Muscle layer of colon (tissue), 2 donors: Measurements from ENCODE around the gene TFAM.

Experiments used
- H3K27ac ChIP-seq: one replicate; pipeline ENCODE4 v1.7.0; 2013; ENCODE audit warnings: low read depth, mild to moderate bottlenecking, low read length, moderate library complexity
- H3K27me3 ChIP-seq, 2 donors: one replicate each; pipeline ENCODE4 v1.7.0; 2013; ENCODE audit warnings: low read length in 2 of 2, mild to moderate bottlenecking in 2 of 2; ENCODE audit not compliant: insufficient read depth in 2 of 2, control insufficient read depth in 1 of 2
- H3K36me3 ChIP-seq: one replicate; pipeline ENCODE4 v1.7.0; 2013; ENCODE audit warnings: mild to moderate bottlenecking, low read length; ENCODE audit not compliant: insufficient read depth
- H3K4me1 ChIP-seq: one replicate; pipeline ENCODE4 v1.7.0; 2013; ENCODE audit warnings: mild to moderate bottlenecking, low read length; ENCODE audit not compliant: insufficient read depth
- H3K4me3 ChIP-seq, 2 donors: one replicate each; pipeline ENCODE4 v1.7.0; 2013; ENCODE audit warnings: low read length in 2 of 2, low read depth in 1 of 2, mild to moderate bottlenecking in 1 of 2, moderate library complexity in 1 of 2
- H3K9ac ChIP-seq: one replicate; pipeline ENCODE4 v1.7.0; 2013; ENCODE audit warnings: low read length
- H3K9me3 ChIP-seq: one replicate; pipeline ENCODE4 v1.7.0; 2013; ENCODE audit warnings: mild to moderate bottlenecking, low read length
- donor health status: abdominal sarcoma.
- donor health status: Adenocarcinoma of cecum.

The TFAM gene

DNA sequence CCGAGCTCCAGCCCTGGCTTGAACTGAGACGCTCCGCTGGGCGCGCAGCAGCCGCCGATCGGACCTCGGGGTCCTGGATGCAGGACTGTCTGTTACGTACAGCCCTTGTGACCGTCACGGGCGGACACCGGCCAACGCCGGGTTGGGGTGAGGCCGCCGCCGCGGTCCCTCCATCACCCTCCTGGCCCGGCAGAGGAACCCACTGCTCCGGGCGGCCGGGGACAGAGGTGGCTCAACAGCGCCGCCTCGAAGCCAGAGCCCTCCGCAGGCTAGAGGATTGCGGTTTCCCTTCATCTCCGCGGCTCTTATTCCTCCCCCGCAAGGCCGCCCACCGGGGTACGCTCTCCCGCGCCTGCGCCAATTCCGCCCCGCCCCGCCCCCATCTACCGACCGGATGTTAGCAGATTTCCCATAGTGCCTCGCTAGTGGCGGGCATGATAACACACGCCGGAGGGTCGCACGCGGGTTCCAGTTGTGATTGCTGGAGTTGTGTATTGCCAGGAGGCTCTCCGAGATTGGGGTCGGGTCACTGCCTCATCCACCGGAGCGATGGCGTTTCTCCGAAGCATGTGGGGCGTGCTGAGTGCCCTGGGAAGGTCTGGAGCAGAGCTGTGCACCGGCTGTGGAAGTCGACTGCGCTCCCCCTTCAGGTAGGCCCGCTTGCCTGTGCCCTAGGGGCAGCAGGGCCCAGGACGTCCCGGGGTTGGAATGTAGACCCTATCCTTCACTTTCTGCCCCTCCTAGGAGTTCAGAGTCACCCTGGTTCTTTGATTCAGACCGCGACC lies at the start of gene TFAM:
Gene TFAM (plus strand): TSS at position 412 of the 785 bp plus-strand sequence. CDS start 138 bp downstream, at position 550.
- H3K9ac ChIP-seq = peak within 1 kb of the TSS; percentile 83
- H3K36me3 ChIP-seq = peaks cover 27% of the 10 kb centered on the region

DNA sequence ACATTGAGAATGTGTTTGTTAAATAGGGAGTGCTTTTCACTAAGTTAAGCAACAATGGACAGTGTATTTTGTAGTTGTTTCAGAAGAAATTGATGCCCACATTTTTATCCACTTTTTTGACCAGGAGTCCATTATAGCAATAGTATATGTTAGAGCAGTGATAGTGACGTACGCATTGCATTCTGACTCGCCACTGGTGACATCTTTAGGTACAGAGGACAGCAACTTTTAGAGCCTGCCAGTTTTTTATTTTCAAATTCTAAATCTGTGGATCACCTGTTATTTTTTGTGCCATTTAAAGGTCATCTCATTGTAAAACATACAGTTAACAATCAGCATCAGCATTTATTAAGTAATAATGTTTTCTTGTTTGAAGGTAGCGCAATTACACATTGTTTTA lies 49.0 kb upstream of the TFAM start:
- H3K27ac ChIP-seq = no peak overlapping the region
- H3K36me3 ChIP-seq = no peaks in the 10 kb centered on the region
- H3K27me3 ChIP-seq = no peaks in the 10 kb centered on the region
- no peaks in the 10 kb centered on the region for H3K9me3 ChIP-seq
- peaks cover 18% of the 10 kb centered on the region for H3K4me1 ChIP-seq
- H3K4me3 ChIP-seq = peak overlapping the region in 1 of 2 donors; percentile 83
- H3K9ac ChIP-seq = no peak overlapping the region

More for the DNA sequence above, at the start of gene TFAM:
- peak within 1 kb of the TSS; percentile 76 to 98 for H3K4me3 ChIP-seq
- H3K9me3 ChIP-seq = no peaks in the 10 kb centered on the region
- H3K27ac ChIP-seq = peak within 1 kb of the TSS; percentile 84
- H3K27me3 ChIP-seq = no peaks in the 10 kb centered on the region
- peaks cover 16% of the 10 kb centered on the region for H3K4me1 ChIP-seq

DNA sequence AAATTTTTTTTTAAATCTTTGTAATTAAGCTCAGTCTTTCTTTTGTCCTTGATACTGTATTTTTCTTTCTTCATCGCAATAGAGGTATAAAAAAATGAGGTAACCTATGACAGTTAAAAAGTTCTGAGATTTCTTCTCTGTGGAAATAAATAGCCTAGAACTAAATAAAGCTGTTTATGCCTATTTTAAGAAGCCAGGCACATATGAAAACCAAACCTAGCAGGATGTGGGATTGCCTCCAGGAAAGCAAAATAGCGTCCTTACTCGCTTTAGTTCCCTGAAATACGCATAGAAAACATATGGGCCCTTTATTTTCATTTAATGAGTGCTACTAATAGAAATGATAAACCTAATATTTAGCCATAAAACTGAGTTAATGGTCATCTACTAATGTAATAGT lies 43.8 kb upstream of the TFAM start:
- peaks cover 10% of the 10 kb centered on the region for H3K4me1 ChIP-seq
- H3K36me3 ChIP-seq = no peaks in the 10 kb centered on the region
- H3K4me3 ChIP-seq = no peak overlapping the region
- H3K27me3 ChIP-seq = no peaks in the 10 kb centered on the region
- no peaks in the 10 kb centered on the region for H3K9me3 ChIP-seq
- no peak overlapping the region for H3K9ac ChIP-seq
- no peak overlapping the region for H3K27ac ChIP-seq

DNA sequence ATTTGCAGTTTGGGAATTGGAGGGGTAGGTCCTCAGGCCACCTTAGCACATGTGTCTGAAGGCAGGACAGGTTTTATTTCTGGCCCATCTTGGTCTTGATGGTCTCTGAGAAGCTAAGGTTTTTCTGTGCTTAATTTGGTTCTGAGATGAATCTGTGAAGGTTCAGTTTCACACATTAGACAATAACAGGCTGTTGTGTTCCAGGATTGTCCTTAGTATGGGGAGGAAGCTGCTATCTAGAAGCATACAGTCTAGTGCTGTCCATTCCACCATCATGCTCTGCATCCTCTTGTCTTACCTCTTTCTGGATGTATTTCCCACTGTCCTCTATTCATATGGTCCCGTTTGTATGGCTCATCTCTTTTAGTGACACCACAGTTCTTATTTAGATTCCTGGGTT lies 43.3 kb upstream of the TFAM start:
- H3K27me3 ChIP-seq = no peaks in the 10 kb centered on the region
- no peaks in the 10 kb centered on the region for H3K36me3 ChIP-seq
- H3K4me3 ChIP-seq = no peak overlapping the region
- H3K27ac ChIP-seq = no peak overlapping the region
- H3K9me3 ChIP-seq = no peaks in the 10 kb centered on the region
- H3K9ac ChIP-seq = no peak overlapping the region
- H3K4me1 ChIP-seq = peaks cover 6% of the 10 kb centered on the region

DNA sequence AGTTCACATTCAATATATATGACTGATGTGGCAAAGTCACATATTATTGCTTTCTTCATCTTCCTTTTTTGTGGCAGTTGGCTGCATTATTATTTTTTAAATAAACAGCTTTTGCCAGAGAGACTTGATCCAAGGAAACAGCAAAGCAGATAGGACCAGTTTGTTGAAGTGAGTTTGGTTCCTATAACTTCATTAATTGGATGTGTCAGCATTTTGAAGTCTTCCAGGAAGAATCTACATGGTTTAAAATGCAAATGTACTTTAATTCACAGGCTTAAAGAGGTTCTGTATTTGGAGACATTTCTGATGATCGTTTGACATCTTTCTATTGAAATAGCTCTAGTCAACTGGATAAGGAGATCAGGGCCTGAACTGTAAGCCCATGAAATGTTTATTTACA lies 37.2 kb upstream of the TFAM start:
- Histone ChIP-seq H3K4me3 (no peak overlapping the region), H3K9ac (no peak overlapping the region), H3K4me1 (peaks cover 16% of the 10 kb centered on the region), H3K27me3 (no peaks in the 10 kb centered on the region), H3K9me3 (no peaks in the 10 kb centered on the region), H3K27ac (no peak overlapping the region), H3K36me3 (no peaks in the 10 kb centered on the region)

DNA sequence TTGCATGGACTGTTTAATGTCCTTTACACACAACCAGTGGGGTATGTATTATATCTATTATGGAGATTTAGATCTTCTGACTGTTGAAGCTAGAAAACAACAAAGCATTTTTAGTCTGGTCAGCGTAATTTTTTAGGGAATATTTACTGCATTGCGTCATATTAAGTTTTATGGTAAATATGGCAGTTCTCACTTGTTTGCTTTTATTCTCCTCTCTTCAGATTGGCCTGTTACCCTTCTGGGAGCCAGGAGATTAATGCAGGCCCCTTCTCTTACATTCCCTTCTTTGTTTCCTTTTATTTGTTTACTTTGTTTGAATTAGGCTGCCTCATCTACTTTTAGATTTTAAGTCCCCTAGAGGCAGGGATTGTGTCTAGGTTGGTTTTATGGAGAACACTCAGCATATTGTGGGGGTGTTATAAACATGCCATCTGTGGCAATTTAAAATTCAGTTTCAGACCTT lies 36.6 kb upstream of the TFAM start:
- Histone ChIP-seq H3K4me1 (peaks cover 21% of the 10 kb centered on the region), H3K27me3 (no peaks in the 10 kb centered on the region), H3K9ac (no peak overlapping the region), H3K4me3 (no peak overlapping the region), H3K9me3 (no peaks in the 10 kb centered on the region), H3K27ac (no peak overlapping the region), H3K36me3 (no peaks in the 10 kb centered on the region)

DNA sequence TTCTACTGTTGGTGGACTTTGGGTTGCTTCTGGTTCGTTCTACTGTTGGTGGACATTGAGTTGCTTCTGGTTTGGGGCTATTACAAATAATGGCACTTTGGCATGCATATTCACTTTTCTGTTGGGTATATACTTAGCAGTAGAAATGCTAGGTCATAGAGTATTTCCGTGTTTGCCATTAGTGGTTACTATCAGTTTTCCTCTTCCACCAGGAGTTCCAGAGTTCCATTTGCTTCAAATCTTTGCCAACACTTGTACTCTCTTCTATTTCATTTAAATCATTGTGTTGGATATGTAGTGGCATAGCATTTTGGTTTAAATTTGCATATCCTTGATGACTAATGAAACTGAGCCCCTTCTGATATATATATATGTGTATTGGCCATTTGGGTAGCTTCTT lies 35.2 kb upstream of the TFAM start:
- no peaks in the 10 kb centered on the region for H3K27me3 ChIP-seq
- no peaks in the 10 kb centered on the region for H3K9me3 ChIP-seq
- no peaks in the 10 kb centered on the region for H3K36me3 ChIP-seq
- no peak overlapping the region for H3K27ac ChIP-seq
- H3K9ac ChIP-seq = no peak overlapping the region
- H3K4me1 ChIP-seq = peaks cover 21% of the 10 kb centered on the region
- H3K4me3 ChIP-seq = no peak overlapping the region

DNA sequence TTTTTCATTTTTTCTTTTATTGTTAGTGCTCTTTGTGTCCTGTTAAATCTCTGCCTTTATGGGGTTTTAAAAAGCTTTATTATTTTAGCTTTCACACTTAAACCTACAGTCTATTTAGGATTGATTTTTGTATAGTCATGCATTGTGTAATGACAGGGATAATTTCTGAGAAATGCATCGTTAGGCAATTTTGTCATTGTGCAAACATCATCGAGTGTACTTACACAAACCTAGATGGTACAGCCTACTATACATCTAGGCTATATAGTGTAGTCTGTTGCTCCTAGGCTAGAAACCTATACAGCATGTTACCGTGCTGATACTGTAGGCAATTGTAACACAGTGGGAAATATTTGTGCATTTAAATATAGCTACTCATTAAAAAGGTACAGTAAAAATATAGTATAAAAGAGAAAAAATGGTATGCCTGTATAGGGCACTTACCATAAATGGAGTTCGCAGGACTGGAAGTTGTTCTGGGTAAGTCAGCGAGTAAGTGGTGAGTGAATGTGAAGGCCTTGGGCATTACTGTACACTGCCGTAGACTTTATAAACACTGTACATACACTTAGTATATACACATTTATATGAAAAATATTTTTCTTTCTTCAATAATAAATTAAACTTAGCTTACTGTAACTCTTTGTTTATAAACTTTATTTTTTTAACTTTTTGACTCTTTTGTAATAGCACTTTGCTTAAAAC lies 34.4 kb upstream of the TFAM start:
- H3K4me1 ChIP-seq = peaks cover 21% of the 10 kb centered on the region
- H3K27me3 ChIP-seq = no peaks in the 10 kb centered on the region
- no peak overlapping the region for H3K9ac ChIP-seq
- no peaks in the 10 kb centered on the region for H3K9me3 ChIP-seq
- no peak overlapping the region for H3K4me3 ChIP-seq
- no peaks in the 10 kb centered on the region for H3K36me3 ChIP-seq
- no peak overlapping the region for H3K27ac ChIP-seq

DNA sequence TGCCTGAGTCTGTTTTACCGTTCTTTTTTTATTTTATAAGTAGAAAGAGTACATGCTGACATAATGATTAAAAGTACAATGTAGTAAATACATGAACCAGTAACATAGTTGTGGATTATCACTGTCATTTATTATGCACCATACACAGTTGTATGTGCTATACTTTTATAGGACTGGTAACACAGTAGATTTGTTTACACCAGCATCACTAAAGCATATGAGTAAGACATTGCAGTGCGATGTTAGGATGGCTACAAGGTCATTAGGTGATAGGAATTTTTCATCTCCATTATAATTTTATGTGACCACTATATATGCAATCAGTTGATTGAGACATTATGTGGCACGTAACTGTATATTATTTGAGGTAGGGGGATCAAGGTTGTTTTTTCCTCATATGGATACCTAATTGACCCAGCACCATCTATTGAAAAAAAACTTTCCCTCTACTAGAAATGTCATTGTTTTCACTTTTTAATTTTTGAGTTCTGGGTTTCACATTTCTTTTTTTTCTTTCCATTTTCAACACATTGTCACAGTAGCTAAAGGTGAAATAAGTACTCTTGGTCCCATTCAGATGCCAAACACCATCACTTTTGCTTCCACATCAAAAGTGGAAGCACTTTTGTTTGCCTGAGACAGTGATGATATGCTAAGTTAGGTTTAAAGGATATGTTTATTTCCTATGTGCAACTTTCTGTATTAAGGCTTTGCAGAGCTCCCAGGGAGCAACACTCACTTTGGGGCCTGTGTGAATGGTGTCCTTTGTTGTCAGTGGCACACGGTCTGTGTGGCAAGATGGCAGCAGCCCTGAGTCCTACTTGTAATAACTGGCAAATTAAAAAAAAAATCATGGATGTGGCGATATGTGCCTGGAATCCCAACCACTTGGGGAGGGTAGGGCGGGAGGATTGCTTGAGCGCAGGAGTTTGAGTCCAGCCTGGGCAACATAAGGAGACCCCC lies 33.3 kb upstream of the TFAM start:
- Histone ChIP-seq H3K27me3 (no peaks in the 10 kb centered on the region), H3K36me3 (no peaks in the 10 kb centered on the region), H3K4me1 (peaks cover 21% of the 10 kb centered on the region), H3K4me3 (no peak overlapping the region), H3K27ac (no peak overlapping the region), H3K9me3 (no peaks in the 10 kb centered on the region), H3K9ac (no peak overlapping the region)

DNA sequence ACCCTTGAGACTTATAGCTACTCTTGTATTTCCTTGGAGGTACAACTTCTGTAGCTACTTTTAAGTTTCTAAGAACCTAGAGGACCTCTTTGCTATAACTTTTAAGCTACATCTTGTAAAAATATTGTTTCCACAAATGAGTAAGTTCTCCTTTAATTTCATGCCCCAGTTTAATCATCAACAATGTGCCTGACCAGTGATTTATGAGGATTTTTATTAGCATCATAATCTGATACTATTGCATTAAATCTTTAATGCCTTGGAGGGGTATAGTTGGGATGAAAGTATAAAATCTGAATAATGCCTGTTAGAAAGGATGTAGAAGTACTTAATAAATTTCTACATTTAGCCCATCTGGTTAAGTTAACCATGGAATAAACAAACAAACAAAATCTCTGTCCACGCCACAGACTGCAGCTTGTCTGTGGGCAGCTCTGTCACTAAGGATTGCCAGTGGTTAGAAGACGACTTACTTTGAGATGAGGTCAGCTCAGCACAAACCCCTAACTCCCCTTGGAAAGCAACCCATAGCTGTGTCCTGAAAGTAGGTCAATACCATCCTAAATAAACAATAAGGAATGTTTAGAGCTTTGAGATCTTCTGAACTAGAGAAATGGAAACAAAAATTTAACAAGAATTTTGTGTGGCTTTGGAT lies 32.1 kb upstream of the TFAM start:
- Histone ChIP-seq H3K4me3 (no peak overlapping the region), H3K9ac (no peak overlapping the region), H3K27ac (no peak overlapping the region), H3K4me1 (peaks cover 19% of the 10 kb centered on the region), H3K27me3 (no peaks in the 10 kb centered on the region), H3K9me3 (no peaks in the 10 kb centered on the region), H3K36me3 (no peaks in the 10 kb centered on the region)
